SU-DHL-6 (cell line): ENCODE measurements around the gene APOC3.

Source experiments
- EZH2phosphoT487 ChIP-seq: fragments of 200-600 bp; sonication (generic), shearing (Covaris generic); conservative IDR thresholded peaks from 2 replicates; pipeline ENCODE4 v1.6.1; 2018; ENCODE audit warnings: mild to moderate bottlenecking, antibody characterized with exemption, low read length, moderate library complexity, mixed read lengths
- TF ChIP-seq, protein P1 (sequence below): fragments of 200-600 bp; sonication (generic); IDR thresholded peaks from one replicate; pipeline ENCODE4 v1.5.1; 2017; ENCODE audit warnings: antibody characterized with exemption, mild to moderate bottlenecking, low read length, moderate library complexity; ENCODE audit not compliant: insufficient read depth, poor library complexity, severe bottlenecking

GRCh38 chr11:116788534-116788933, 41.2 kb upstream of the APOC3 start:
- TF ChIP-seq, protein P1, sequence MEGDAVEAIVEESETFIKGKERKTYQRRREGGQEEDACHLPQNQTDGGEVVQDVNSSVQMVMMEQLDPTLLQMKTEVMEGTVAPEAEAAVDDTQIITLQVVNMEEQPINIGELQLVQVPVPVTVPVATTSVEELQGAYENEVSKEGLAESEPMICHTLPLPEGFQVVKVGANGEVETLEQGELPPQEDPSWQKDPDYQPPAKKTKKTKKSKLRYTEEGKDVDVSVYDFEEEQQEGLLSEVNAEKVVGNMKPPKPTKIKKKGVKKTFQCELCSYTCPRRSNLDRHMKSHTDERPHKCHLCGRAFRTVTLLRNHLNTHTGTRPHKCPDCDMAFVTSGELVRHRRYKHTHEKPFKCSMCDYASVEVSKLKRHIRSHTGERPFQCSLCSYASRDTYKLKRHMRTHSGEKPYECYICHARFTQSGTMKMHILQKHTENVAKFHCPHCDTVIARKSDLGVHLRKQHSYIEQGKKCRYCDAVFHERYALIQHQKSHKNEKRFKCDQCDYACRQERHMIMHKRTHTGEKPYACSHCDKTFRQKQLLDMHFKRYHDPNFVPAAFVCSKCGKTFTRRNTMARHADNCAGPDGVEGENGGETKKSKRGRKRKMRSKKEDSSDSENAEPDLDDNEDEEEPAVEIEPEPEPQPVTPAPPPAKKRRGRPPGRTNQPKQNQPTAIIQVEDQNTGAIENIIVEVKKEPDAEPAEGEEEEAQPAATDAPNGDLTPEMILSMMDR = no peak
- no peak for TF ChIP-seq EZH2phosphoT487
